Fibroblast of skin of scalp (primary cell): ENCODE data around the gene XPR1.

Source experiments
- DNase-seq: peaks from one replicate; pipeline ENCODE4 v3.0.0-alpha.2; 2013

Gene XPR1

GRCh38 chr1:180934563-180934962 lies 302.7 kb downstream of the XPR1 start:
- DNase-seq, result no peak

GRCh38 chr1:180935326-180936109 lies 303.7 kb downstream of the XPR1 start:
- DNase-seq, result no peak

GRCh38 chr1:180936110-180937011 lies 304.5 kb downstream of the XPR1 start:
- DNase-seq, result no peak

GRCh38 chr1:180937012-180937372 lies 305.2 kb downstream of the XPR1 start:
- no peak for DNase-seq

- DNase-seq, result no peak
These were observed 305.9 kb downstream of the XPR1 start for GRCh38 chr1:180937624-180938225.

- DNase-seq, result no peak
These were observed 307.4 kb downstream of the XPR1 start for GRCh38 chr1:180939073-180939710.

- no peak for DNase-seq
These were observed 307.9 kb downstream of the XPR1 start for GRCh38 chr1:180939711-180940103.
